GM12892 (cell line): ENCODE data around the gene HSCB.

ENCODE experiments used
- POLR2A ChIP-seq: IDR thresholded peaks from 2 replicates; pipeline ENCODE4 v1.6.1; 2011; ENCODE audit warnings: low read depth, low read length, control low read depth
- POLR2AphosphoS5 ChIP-seq: IDR thresholded peaks from 2 replicates; pipeline ENCODE4 v1.6.1; 2011; ENCODE audit warnings: low read depth, low read length, control low read depth
- TAF1 ChIP-seq: IDR thresholded peaks from 2 replicates; pipeline ENCODE4 v1.6.1; 2011; ENCODE audit warnings: low read depth, mild to moderate bottlenecking, control low read depth, low read length, borderline replicate concordance

DNA sequence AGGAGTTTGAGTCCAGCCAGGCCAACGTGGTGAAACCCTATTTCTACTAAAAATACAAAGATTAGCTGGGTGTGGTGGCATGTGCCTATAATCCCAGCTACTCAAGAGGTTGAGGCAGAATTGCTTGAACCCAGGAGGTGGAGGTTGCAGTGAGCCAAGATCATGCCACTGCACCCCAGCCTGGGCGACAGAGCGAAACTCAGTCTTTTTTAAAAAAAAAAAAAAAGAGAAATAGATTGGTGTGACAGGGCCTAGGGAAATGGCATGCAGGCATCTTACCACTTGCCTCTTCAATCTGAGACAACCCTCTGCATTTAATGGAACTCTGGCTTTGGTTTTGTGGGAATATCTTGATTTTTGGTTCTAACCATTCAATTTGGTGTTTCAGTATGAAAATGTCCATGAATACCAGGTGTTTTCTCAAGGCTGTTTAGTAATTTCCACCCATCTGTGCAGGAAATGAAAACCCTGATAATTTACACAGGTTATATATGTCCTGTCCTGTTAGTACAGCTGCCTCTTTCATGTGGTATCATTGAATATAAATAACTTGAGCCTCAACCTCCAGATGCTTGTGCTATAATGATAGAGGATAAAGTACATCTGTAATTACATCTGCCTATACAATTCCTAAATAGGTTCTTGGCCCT lies 50.1 kb downstream of the HSCB start:
- no peak for TF ChIP-seq POLR2A
- no peak; the same call in 1 of the 2 replicates for TF ChIP-seq POLR2AphosphoS5
- no peak for TF ChIP-seq TAF1
